ENCODE results near the gene C14orf132.
"Not testable (repeated sequence)": the region's sequence is repeated elsewhere in the genome, so short reads cannot be mapped to it uniquely, and the experiment has no call there.

Gene C14orf132

GRCh38 chr14:96060186-96060933, 21.2 kb downstream of the C14orf132 start:
- H3K9me3 Mint-ChIP-seq, result no peaks in the 10 kb centered on the region
- ATAC-seq (replicated peaks) (no peak), DNase-seq (no peak)
- peaks cover 43 to 67% of the 10 kb centered on the region in 2 donors for H3K27me3 Mint-ChIP-seq
- H3K4me1 Mint-ChIP-seq, result no peaks in the 10 kb centered on the region
- H3K4me3 Mint-ChIP-seq, result no peak overlapping the region
- H3K27ac Mint-ChIP-seq, result no peak overlapping the region
- H3K36me3 Mint-ChIP-seq, result no peaks in the 10 kb centered on the region

DNA sequence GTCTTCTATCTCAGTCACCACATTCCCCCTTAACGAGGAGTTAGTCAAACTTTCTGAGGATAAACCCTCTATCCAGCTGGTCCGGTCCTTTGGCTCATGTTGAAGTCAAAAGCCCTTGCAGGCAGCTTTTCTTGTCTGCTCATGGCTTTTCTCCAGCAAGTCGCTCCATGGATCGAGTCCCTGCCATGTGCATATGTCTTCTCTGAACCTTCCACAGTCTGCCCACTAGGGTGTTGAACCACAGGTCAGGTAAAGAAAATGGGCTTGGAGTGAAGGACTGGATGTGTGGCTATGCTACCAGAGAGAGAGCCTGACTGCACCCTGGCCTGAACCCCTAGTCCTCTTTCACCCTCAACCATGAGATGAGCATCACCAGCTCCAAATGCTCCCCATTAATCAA, 22.8 kb downstream of the C14orf132 start:
- H3K4me1 Mint-ChIP-seq, result no peaks in the 10 kb centered on the region
- ATAC-seq (replicated peaks) (no peak), DNase-seq (no peak)
- H3K36me3 Mint-ChIP-seq, result no peaks in the 10 kb centered on the region
- H3K27me3 Mint-ChIP-seq, result peaks cover 40 to 63% of the 10 kb centered on the region in 2 donors
- no peaks in the 10 kb centered on the region for H3K9me3 Mint-ChIP-seq
- no peak overlapping the region for H3K4me3 Mint-ChIP-seq
- no peak overlapping the region for H3K27ac Mint-ChIP-seq

DNA sequence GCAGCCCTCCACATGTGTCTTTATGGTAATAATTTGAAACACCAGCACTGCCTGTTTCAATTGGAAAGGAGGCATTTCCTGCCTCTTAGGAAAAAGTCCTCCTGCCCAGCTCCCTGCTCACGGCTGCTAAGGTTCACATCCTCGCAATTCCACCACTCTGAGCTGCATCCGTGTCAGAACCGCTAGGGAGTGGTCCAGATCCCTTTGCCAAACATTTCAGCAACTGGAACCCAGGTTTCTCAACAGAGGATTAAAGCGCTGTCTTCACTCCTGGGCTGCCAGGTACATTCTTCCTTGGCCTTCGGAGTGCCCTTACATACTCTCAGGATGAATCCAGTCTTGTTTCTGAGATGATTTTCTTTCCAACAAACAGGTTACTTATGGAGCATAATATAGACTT, 23.3 kb downstream of the C14orf132 start:
- Mint-ChIP-seq H3K4me1 (no peaks in the 10 kb centered on the region), H3K27ac (no peak overlapping the region), H3K9me3 (no peaks in the 10 kb centered on the region), H3K36me3 (no peaks in the 10 kb centered on the region), H3K4me3 (no peak overlapping the region), H3K27me3 (peaks cover 42 to 66% of the 10 kb centered on the region in 2 donors)
- no peak for ATAC-seq (replicated peaks)
- no peak for DNase-seq

DNA sequence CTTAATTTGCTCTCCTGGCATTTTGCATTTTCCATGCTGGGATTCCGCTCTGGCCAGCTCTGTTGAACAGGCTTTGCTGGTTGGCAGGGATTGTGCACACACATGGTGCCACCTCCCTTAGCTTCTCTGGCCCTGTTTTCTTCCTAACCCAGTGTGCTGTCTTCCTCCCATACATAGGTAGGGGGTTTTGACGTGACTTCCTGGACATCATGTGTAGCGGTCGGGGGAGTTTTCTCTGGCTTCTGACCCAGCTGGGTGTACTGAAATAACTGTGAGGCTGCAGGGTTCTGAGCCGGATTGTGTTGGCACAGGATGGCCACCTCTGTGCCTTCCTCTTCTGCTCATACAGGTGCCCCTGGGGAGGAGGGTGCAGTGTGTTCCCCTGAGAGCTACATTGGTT, 25.7 kb downstream of the C14orf132 start:
- no peaks in the 10 kb centered on the region for H3K9me3 Mint-ChIP-seq

DNA sequence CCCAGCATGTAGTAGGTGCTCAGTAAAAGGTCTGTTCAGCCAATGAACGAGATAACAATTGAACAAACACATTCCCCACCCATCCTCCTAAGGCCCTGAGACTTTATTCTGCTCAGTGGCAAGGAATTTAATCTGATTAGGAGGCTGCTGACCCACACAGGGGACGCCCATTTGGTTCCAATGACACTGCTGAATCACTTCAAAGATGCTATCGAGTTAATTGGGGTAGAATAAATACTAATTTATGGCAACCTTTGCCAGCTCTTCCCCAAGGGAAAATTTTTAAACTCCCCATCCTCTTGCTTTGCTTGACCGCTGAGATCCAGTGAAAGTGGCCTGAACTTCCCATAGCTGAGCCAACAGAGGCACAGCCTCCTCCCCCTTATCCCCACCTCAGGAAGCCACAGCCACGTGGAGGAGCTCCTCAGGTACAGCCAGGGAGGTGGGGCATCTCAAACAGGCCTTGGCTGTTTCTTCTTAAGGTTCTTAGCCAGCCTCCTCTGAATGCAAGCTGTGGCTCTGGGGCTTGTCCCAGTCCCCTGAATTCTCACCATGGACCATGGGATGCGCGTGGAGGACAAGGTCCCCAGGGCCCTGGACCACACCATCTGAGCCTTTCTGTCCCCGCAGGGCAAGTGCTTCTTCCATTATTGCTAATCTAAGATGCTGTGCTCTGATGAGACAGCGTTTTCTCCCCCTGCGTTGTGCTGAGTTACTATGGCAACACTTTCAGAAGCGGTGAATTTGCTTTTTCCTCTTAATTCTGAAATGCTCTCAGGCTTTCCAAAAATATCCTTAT, 26.7 kb downstream of the C14orf132 start:
- H3K9me3 Mint-ChIP-seq, result peaks cover 0 to under 1% of the 10 kb centered on the region in 2 donors
- no peak overlapping the region for H3K4me3 Mint-ChIP-seq
- DNase-seq (no peak), ATAC-seq (replicated peaks) (no peak)
- H3K27me3 Mint-ChIP-seq, result peaks cover 34 to 50% of the 10 kb centered on the region in 2 donors
- H3K27ac Mint-ChIP-seq, result no peak overlapping the region
- no peaks in the 10 kb centered on the region for H3K4me1 Mint-ChIP-seq
- no peaks in the 10 kb centered on the region for H3K36me3 Mint-ChIP-seq

More for the DNA sequence above, 25.7 kb downstream of the C14orf132 start:
- Mint-ChIP-seq H3K36me3 (no peaks in the 10 kb centered on the region), H3K27me3 (peaks cover 36 to 51% of the 10 kb centered on the region in 2 donors), H3K27ac (no peak overlapping the region), H3K4me3 (no peak overlapping the region), H3K4me1 (no peaks in the 10 kb centered on the region)
- DNase-seq (no peak), ATAC-seq (replicated peaks) (no peak)

DNA sequence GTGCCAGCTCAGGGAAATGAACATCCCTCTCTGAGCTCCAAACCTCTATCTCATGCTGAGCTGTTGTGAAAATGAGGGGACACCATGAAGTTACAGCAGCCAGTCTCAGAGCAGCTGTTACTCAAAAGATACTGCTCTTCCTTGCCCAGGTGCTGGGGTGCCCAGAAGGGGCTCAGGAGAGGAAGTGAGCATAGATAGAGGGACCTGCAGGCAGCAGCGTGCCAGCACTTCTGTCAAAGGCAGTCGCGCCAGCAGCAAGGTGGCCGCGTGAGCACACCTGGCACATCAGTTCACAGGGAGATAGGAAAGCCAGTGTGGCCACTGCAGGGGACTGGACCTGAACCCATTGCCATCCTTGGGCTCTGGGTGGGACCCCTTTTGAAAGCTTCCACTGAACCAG, 27.8 kb downstream of the C14orf132 start:
- ATAC-seq (replicated peaks) (no peak), DNase-seq (no peak)
- H3K27me3 Mint-ChIP-seq, result peaks cover 33 to 43% of the 10 kb centered on the region in 2 donors
- H3K36me3 Mint-ChIP-seq, result no peaks in the 10 kb centered on the region
- no peaks in the 10 kb centered on the region for H3K4me1 Mint-ChIP-seq
- H3K27ac Mint-ChIP-seq, result no peak overlapping the region
- H3K9me3 Mint-ChIP-seq, result peaks cover 0 to 4% of the 10 kb centered on the region in 2 donors
- H3K4me3 Mint-ChIP-seq, result no peak overlapping the region

- Mint-ChIP-seq H3K4me1 (no peaks in the 10 kb centered on the region), H3K27ac (no peak overlapping the region), H3K9me3 (peaks cover 0 to 5% of the 10 kb centered on the region in 2 donors), H3K27me3 (peaks cover 27 to 32% of the 10 kb centered on the region in 2 donors), H3K4me3 (no peak overlapping the region), H3K36me3 (peaks cover 0 to 2% of the 10 kb centered on the region in 2 donors)
- ATAC-seq (replicated peaks) (no peak), DNase-seq (no peak)
Observed at GRCh38 chr14:96067985-96068930, 29.1 kb downstream of the C14orf132 start.

- no peak for DNase-seq
- Mint-ChIP-seq H3K4me1 (no peaks in the 10 kb centered on the region), H3K4me3 (no peak overlapping the region), H3K9me3 (peaks cover 4 to 9% of the 10 kb centered on the region in 2 donors), H3K27me3 (peaks cover 31 to 36% of the 10 kb centered on the region in 2 donors), H3K36me3 (peaks cover 0 to 2% of the 10 kb centered on the region in 2 donors), H3K27ac (no peak overlapping the region)
- ATAC-seq (replicated peaks), result no peak
Observed at GRCh38 chr14:96069421-96069820, 30.3 kb downstream of the C14orf132 start.

DNA sequence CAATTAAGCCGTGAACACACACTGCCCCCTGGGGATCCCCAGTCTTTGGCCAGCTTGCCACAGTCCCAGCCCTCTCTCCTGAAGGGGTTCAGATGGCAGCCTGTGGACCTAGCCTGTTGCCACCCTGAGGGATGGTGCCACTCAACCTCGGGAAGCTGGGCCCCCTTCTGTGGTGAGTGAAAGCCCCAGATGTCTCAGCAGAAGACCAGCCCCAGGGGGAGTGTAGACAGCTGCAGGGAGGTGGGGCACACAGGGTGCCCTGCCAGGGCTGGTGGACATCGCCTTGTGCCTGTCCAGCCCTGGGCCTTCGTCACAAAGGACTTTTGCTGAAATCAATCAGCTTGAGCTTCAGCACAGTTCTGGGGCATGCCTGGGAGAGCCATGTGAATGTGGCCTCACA, 32.4 kb downstream of the C14orf132 start:
- DNase-seq (no peak), ATAC-seq (replicated peaks) (no peak)
- Mint-ChIP-seq H3K9me3 (peaks cover 4 to 9% of the 10 kb centered on the region in 2 donors), H3K27me3 (peaks cover 20 to 27% of the 10 kb centered on the region in 2 donors), H3K4me1 (no peaks in the 10 kb centered on the region), H3K36me3 (peaks cover 0 to 2% of the 10 kb centered on the region in 2 donors), H3K27ac (no peak overlapping the region), H3K4me3 (no peak overlapping the region)

GRCh38 chr14:96072076-96072475, 32.9 kb downstream of the C14orf132 start:
- no peak overlapping the region for H3K4me3 Mint-ChIP-seq
- H3K9me3 Mint-ChIP-seq, result peaks cover 4 to 9% of the 10 kb centered on the region in 2 donors

GRCh38 chr14:96072746-96073145, 33.6 kb downstream of the C14orf132 start:
- Mint-ChIP-seq H3K4me3 (no peak overlapping the region), H3K4me1 (no peaks in the 10 kb centered on the region), H3K27ac (no peak overlapping the region), H3K9me3 (peaks cover 4 to 9% of the 10 kb centered on the region in 2 donors), H3K27me3 (peaks cover 23 to 31% of the 10 kb centered on the region in 2 donors), H3K36me3 (peaks cover 0 to 2% of the 10 kb centered on the region in 2 donors)
- ATAC-seq (replicated peaks), result no peak
- DNase-seq, result no peak

More at GRCh38 chr14:96072076-96072475, 32.9 kb downstream of the C14orf132 start:
- peaks cover 0 to 2% of the 10 kb centered on the region in 2 donors for H3K36me3 Mint-ChIP-seq
- no peak overlapping the region for H3K27ac Mint-ChIP-seq
- H3K27me3 Mint-ChIP-seq, result peaks cover 20 to 27% of the 10 kb centered on the region in 2 donors
- DNase-seq (no peak), ATAC-seq (replicated peaks) (no peak)
- no peaks in the 10 kb centered on the region for H3K4me1 Mint-ChIP-seq

DNA sequence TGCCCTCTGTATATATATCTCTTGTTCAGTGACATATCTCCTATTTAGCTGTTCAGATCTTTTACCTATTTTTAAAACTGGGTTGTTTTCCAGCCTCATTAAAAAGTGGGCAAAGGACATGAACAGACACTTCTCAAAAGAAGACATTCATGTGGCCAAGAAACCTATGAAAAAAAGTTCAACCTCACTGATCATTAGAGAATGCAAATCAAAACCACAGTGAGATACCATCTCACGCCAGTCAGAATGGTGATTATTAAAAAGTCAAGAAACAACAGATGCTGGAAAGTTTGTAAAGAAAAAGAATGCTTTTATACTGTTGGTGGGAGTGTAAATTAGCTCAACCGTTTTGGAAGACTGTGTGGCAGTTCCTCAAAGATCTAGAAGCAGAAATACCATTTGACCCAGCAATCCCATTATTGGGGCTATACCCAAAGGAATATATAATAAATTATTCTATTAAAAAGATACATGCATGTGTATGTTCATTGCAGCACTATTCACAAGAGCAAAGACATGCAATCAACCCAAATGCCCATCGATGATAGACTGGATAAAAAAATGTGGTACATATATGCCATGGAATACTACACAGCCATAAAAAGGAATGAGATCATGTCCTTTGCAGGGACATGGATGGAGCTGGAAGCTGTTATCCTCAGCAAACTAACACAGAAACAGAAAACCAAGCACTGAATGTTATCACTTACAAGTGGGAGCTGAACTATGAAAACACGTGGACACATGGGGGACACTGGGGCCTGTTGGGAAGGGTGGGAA, 34.3 kb downstream of the C14orf132 start:
- not testable (repeated sequence) for H3K4me1 Mint-ChIP-seq; H3K4me3 Mint-ChIP-seq; DNase-seq; H3K9me3 Mint-ChIP-seq; ATAC-seq (replicated peaks); H3K27ac Mint-ChIP-seq; H3K36me3 Mint-ChIP-seq
- peaks cover 30 to 38% of the 10 kb centered on the region in 2 donors for H3K27me3 Mint-ChIP-seq

GRCh38 chr14:96077983-96078624, 38.9 kb downstream of the C14orf132 start:
- peak in 1 of 2 donors; percentile 41 for ATAC-seq (replicated peaks)
- H3K27ac Mint-ChIP-seq, result no peak overlapping the region
- H3K4me1 Mint-ChIP-seq, result peaks cover 0 to 11% of the 10 kb centered on the region in 2 donors
- no peak for DNase-seq
- no peak overlapping the region for H3K4me3 Mint-ChIP-seq
- H3K9me3 Mint-ChIP-seq, result peaks cover 4 to 5% of the 10 kb centered on the region in 2 donors
- no peaks in the 10 kb centered on the region for H3K36me3 Mint-ChIP-seq
- peaks cover 33 to 38% of the 10 kb centered on the region in 2 donors for H3K27me3 Mint-ChIP-seq

Data from stimulated activated naive B cell treated with anti-CD40 and anti-IgM and Interleukin-4, amounts not matched to agents 10 μg/mL and 1 μg/mL and 100 μg/mL, for 72 hours (primary cell).